ENCODE measurements around the gene MAP7D3.

The MAP7D3 gene

DNA sequence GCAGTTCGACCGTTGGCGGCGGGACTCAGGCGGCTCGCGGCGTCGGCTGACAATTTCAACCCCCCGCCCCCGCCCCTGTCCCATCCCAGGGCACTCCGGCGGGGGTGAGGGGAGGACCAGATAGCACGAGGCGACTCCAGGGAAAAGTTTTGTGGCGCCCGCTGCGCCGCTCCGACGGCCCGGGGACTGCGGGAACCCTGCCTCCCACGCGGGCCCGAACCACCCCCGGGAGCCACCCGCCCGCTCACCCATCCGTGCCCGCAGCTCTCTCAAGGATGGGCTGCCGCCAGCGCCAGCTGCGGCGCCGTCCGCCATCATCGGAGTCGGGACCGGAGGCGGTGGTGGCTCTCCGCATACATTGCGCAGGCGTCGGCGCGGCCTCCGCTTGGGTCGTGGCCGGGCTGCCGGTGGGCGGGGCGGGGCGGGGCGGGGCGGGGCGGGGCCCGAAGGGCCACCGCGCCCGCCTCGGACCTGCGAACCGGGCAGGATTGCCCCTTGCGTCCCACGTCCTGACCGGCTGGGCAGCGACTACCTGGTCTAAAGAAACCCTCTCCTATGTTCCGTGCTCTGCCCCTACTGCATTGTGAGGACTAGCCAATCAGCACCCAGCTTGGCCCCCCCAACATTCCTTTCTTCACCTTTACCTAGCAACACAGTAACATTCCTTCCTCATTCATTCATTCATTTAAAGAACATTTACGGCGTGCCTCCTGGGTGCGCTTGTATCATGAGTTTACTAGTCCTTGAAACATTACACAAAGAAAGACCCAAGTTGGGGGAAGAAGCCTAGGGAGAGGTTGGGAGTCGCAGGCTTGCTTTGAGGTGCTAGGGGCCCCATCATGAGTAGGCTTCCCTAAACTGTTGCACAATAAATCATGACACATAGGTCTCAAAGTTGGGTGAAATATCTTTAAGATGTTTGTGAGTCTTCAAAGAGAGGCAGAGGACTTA lies at the start of gene MAP7D3 (continued):
- TF ChIP-seq, protein P1, sequence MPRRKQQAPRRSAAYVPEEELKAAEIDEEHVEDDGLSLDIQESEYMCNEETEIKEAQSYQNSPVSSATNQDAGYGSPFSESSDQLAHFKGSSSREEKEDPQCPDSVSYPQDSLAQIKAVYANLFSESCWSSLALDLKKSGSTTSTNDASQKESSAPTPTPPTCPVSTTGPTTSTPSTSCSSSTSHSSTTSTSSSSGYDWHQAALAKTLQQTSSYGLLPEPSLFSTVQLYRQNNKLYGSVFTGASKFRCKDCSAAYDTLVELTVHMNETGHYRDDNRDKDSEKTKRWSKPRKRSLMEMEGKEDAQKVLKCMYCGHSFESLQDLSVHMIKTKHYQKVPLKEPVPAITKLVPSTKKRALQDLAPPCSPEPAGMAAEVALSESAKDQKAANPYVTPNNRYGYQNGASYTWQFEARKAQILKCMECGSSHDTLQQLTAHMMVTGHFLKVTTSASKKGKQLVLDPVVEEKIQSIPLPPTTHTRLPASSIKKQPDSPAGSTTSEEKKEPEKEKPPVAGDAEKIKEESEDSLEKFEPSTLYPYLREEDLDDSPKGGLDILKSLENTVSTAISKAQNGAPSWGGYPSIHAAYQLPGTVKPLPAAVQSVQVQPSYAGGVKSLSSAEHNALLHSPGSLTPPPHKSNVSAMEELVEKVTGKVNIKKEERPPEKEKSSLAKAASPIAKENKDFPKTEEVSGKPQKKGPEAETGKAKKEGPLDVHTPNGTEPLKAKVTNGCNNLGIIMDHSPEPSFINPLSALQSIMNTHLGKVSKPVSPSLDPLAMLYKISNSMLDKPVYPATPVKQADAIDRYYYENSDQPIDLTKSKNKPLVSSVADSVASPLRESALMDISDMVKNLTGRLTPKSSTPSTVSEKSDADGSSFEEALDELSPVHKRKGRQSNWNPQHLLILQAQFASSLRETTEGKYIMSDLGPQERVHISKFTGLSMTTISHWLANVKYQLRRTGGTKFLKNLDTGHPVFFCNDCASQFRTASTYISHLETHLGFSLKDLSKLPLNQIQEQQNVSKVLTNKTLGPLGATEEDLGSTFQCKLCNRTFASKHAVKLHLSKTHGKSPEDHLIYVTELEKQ (tag by site-specific recombination; IDR thresholded peaks at IDR 0.05; ENCODE audit: borderline replicate concordance), result no peak
- TF ChIP-seq ZNF544 (tag by site-specific recombination; IDR thresholded peaks at IDR 0.05) (no peak), ZNF140 (tag by site-specific recombination; IDR thresholded peaks at IDR 0.05) (no peak), ZNF571 (tag by site-specific recombination; IDR thresholded peaks at IDR 0.05) (no peak), OSR2 (tag by site-specific recombination; IDR thresholded peaks at IDR 0.05) (no peak), ZSCAN30 (tag by site-specific recombination; IDR thresholded peaks at IDR 0.05) (no peak), YY2 (tag by site-specific recombination; IDR thresholded peaks at IDR 0.05) (peak; percentile 54), TRIM28 (IDR thresholded peaks at IDR 0.05; ENCODE audit: borderline replicate concordance, low read length) (no peak), ZNF791 (tag by site-specific recombination; IDR thresholded peaks at IDR 0.05) (no peak), BCL11A (tag by site-specific recombination; IDR thresholded peaks at IDR 0.05; ENCODE audit: low read depth) (no peak), ZIC2 (tag by site-specific recombination; IDR thresholded peaks at IDR 0.05) (no peak), ZNF26 (tag by site-specific recombination; IDR thresholded peaks at IDR 0.05) (no peak), ZNF548 (tag by site-specific recombination; IDR thresholded peaks at IDR 0.05) (no peak), GLIS2 (tag by site-specific recombination; IDR thresholded peaks at IDR 0.05) (peak; percentile 33), ZBTB17 (tag by site-specific recombination; IDR thresholded peaks at IDR 0.05) (peak; percentile 56; the same call in 1 of the 2 replicates), ZNF292 (tag by site-specific recombination; IDR thresholded peaks at IDR 0.05; ENCODE audit: borderline replicate concordance, low read depth) (no peak), ZNF148 (tag by site-specific recombination; IDR thresholded peaks at IDR 0.05; ENCODE audit: borderline replicate concordance) (no peak), ZNF423 (tag by site-specific recombination; IDR thresholded peaks at IDR 0.05) (no peak), HOXC10 (CRISPR knock-in tag; IDR thresholded peaks at IDR 0.05) (no peak), ZNF792 (tag by site-specific recombination; IDR thresholded peaks at IDR 0.05) (no peak), ZNF707 (tag by site-specific recombination; IDR thresholded peaks at IDR 0.05) (no peak), KLF16 (tag by site-specific recombination; IDR thresholded peaks at IDR 0.05) (peak; percentile 47; the same call in 1 of the 2 replicates), ZNF2 (tag by site-specific recombination; IDR thresholded peaks at IDR 0.05) (no peak), ZNF335 (tag by site-specific recombination; conservative IDR thresholded peaks at IDR 0.05) (peak; percentile 77)
- TF ChIP-seq, protein P2, sequence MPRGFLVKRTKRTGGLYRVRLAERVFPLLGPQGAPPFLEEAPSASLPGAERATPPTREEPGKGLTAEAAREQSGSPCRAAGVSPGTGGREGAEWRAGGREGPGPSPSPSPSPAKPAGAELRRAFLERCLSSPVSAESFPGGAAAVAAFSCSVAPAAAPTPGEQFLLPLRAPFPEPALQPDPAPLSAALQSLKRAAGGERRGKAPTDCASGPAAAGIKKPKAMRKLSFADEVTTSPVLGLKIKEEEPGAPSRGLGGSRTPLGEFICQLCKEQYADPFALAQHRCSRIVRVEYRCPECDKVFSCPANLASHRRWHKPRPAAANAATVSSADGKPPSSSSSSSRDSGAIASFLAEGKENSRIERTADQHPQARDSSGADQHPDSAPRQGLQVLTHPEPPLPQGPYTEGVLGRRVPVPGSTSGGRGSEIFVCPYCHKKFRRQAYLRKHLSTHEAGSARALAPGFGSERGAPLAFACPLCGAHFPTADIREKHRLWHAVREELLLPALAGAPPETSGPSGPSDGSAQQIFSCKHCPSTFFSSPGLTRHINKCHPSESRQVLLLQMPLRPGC (tag by site-specific recombination; IDR thresholded peaks at IDR 0.05), result no peak

Measured in HEK293 (cell line).